IMR-90 (cell line): Measurements from ENCODE around the gene FLT4.

ENCODE experiments used
- CEBPB ChIP-seq: IDR thresholded peaks from 2 replicates; pipeline ENCODE4 v1.6.1; 2012; ENCODE audit warnings: low read depth, low read length, improper control_type of control experiment
- FOS ChIP-seq: fragments of 150-350 bp; IDR thresholded peaks from 2 replicates; pipeline ENCODE4 v1.6.1; 2016; ENCODE audit warnings: low read depth, low read length
- MXI1 ChIP-seq: IDR thresholded peaks from 2 replicates; pipeline ENCODE4 v1.6.1; 2012; ENCODE audit warnings: low read depth, mild to moderate bottlenecking, low read length, moderate library complexity, borderline replicate concordance
- POLR2A ChIP-seq: IDR thresholded peaks from 2 replicates; pipeline ENCODE4 v1.6.1; 2012; ENCODE audit warnings: mild to moderate bottlenecking, low read depth, low read length
- USF2 ChIP-seq: fragments of 150-350 bp; IDR thresholded peaks from 2 replicates; pipeline ENCODE4 v1.6.1; 2017; ENCODE audit warnings: mild to moderate bottlenecking, antibody characterized with exemption, low read length, low read depth
- TF ChIP-seq, protein P1 (sequence below): conservative IDR thresholded peaks from 2 replicates; pipeline ENCODE4 v1.5.1; 2012; ENCODE audit warnings: mild to moderate bottlenecking, low read depth, low read length, improper control_type of control experiment

DNA sequence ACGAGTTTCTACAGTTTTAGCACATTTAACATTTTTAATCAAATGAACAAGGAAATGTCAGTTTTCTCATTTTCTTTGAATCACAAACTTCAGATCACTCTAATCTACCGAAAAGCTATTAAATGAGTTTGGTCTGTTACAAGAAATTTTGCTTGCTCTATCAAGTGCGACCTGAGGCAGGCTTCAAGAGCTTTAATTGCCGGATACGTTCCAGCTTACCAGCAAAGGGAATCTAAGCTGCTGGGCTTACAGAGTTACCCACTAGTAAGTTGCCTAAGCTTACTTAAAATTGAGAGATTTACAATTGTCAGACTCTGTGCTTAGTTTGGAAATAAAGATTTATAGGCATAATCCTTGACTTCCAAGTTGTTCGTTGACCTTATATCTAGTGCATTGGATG is 68.7 kb downstream of the FLT4 start:
- TF ChIP-seq, protein P1, sequence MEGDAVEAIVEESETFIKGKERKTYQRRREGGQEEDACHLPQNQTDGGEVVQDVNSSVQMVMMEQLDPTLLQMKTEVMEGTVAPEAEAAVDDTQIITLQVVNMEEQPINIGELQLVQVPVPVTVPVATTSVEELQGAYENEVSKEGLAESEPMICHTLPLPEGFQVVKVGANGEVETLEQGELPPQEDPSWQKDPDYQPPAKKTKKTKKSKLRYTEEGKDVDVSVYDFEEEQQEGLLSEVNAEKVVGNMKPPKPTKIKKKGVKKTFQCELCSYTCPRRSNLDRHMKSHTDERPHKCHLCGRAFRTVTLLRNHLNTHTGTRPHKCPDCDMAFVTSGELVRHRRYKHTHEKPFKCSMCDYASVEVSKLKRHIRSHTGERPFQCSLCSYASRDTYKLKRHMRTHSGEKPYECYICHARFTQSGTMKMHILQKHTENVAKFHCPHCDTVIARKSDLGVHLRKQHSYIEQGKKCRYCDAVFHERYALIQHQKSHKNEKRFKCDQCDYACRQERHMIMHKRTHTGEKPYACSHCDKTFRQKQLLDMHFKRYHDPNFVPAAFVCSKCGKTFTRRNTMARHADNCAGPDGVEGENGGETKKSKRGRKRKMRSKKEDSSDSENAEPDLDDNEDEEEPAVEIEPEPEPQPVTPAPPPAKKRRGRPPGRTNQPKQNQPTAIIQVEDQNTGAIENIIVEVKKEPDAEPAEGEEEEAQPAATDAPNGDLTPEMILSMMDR, result no peak
- no peak for TF ChIP-seq FOS
- no peak for TF ChIP-seq POLR2A
- TF ChIP-seq USF2, result no peak
- TF ChIP-seq CEBPB, result no peak
- TF ChIP-seq MXI1, result no peak
